GM19455 (cell line): ENCODE data around the gene TBC1D5.

Source experiments
- ATAC-seq: cut with Tn5 transposase; IDR thresholded peaks from one replicate; pipeline ENCODE4 v1.9.1; 2021; ENCODE audit not compliant: unreplicated experiment

The TBC1D5 gene

GRCh38 chr3:17119201-17120072, 623.0 kb downstream of the TBC1D5 start:
- no peak for ATAC-seq

GRCh38 chr3:17118771-17119170, 623.7 kb downstream of the TBC1D5 start:
- ATAC-seq = no peak

GRCh38 chr3:17116007-17116600, 626.3 kb downstream of the TBC1D5 start:
- ATAC-seq = no peak

GRCh38 chr3:17115186-17115585, 627.2 kb downstream of the TBC1D5 start:
- ATAC-seq = no peak

GRCh38 chr3:17111586-17111985, 630.8 kb downstream of the TBC1D5 start:
- ATAC-seq = no peak

GRCh38 chr3:17110660-17111396, 631.6 kb downstream of the TBC1D5 start:
- ATAC-seq = no peak
